GM18867 (cell line): ENCODE results near the gene SGCD.

Experiments used
- ATAC-seq: cut with Tn5 transposase; IDR thresholded peaks from one replicate; pipeline ENCODE4 v1.9.1; 2021; ENCODE audit warnings: mild to moderate bottlenecking, moderate library complexity; ENCODE audit not compliant: unreplicated experiment

The SGCD gene

GRCh38 chr5:156326718-156327259 is at the start of gene SGCD:
Gene SGCD (plus strand): TSS chr5:156327164.
- ATAC-seq = no peak

DNA sequence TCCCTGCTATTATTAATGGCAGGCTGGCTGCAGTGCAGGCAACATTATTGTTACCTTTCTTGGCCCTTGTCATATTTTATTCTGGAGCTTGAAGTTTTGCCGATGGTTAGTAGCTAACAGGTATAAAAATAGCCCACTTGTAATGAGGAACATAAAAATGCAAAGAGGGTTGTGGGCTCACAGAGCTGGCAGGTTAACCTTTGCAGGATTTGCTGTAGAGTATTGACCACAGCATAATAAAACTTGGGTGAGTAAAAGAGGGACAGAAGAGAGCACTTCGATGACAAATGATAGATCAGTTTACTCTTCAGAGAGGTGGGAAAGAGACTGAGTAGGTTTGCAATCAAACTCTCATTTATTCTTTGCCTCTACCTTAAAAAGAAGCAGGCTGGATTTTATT is 49.7 kb upstream of the SGCD start:
- ATAC-seq = no peak

GRCh38 chr5:156295431-156295830 is 31.5 kb upstream of the SGCD start:
- ATAC-seq = no peak

DNA sequence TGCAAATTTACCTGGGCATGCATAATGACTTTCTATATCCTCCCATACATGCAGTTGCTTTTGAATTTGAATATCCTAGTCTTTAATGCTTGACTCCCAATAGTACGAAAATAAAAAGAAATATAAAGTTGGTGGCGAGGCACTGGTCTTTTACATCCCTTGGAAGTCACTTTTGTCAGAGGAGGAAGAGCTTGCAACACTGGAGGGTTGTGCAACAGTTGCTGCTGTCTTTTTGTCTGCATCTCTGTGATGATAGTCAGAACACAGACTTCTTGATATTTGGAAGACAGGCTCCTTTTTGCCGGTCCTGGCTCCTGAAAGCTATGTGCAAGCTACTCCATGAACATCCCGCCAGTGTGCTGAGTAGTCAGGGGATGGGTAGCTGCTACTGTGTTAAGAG is 16.8 kb upstream of the SGCD start:
- no peak for ATAC-seq

- ATAC-seq = no peak
Observed at GRCh38 chr5:156312897-156313694, 13.9 kb upstream of the SGCD start.

GRCh38 chr5:156314416-156314815 is 12.5 kb upstream of the SGCD start:
- no peak for ATAC-seq

DNA sequence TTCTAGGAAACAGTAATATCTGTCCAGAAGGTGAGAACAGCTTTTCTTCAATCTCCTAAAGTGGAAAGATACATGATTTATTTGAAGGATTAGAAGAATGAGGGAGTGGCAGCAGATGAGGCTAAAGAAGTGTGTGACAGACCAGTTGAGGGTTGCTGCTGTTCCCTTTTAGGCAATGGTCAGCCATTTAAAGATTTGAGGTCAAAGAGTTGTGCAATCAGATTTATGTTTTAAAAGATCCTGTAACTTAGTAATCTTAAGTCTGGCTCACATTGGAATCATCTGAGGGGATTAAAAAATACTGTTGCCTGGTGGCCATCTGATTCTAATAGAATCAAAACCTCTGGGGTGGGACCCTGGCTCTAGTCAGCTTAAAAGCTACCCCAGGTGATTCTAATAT is 4.3 kb upstream of the SGCD start:
- ATAC-seq = no peak

- ATAC-seq = no peak
Observed at GRCh38 chr5:156327296-156327695, 332 bp downstream of the SGCD start.

- ATAC-seq = no peak
Observed at GRCh38 chr5:156328161-156328560, 1.2 kb downstream of the SGCD start.

DNA sequence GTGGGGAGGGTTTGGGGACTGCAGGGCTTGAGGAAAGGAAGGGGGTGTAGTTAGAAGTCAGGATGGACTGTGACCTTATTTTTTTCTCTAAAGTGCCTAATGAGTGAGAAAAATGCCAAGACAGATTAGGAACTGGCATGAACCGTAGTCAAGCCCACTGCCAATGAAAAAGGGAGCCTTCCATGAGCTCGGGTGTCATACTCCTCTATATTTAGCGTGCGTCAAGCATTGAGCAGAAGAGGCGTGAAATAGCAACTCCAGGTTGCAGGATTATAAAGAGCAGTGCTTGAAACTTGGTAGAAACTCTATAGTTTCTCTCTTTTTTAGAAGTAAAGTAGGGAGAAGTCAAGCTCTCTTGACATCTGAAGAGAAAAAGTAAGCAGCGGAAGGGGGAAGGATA is 1.8 kb downstream of the SGCD start:
- ATAC-seq = no peak

DNA sequence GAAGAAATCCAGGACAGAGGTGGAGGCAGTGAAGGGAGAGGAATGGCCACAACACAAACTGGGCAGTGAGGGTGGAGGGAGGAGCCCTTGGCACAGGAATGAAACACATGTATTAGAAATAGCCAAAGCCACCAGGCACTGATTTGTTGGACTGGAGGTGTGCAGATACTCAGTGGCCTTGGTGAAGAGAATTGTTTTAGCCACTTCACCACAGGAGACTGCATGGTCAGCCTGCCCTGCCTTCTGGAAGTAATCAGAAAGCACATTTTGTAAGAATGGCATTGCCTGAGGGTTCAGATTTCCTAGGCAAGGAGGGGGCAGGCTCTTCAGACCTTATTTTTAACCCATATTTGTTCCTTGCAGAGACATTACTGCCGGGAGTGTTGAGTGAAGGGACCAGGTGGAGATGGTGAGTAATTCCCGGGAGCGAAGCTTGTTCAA is 2.2 kb downstream of the SGCD start:
- no peak for ATAC-seq

GRCh38 chr5:156330141-156330870 is 3.3 kb downstream of the SGCD start:
- no peak for ATAC-seq

GRCh38 chr5:156331181-156331580 is 4.2 kb downstream of the SGCD start:
- ATAC-seq = no peak

- no peak for ATAC-seq
Observed at GRCh38 chr5:156331845-156332244, 4.9 kb downstream of the SGCD start.

- ATAC-seq = no peak
Observed at GRCh38 chr5:156332245-156332644, 5.3 kb downstream of the SGCD start.

- ATAC-seq = no peak
Observed at GRCh38 chr5:156339139-156339841, 12.3 kb downstream of the SGCD start.

DNA sequence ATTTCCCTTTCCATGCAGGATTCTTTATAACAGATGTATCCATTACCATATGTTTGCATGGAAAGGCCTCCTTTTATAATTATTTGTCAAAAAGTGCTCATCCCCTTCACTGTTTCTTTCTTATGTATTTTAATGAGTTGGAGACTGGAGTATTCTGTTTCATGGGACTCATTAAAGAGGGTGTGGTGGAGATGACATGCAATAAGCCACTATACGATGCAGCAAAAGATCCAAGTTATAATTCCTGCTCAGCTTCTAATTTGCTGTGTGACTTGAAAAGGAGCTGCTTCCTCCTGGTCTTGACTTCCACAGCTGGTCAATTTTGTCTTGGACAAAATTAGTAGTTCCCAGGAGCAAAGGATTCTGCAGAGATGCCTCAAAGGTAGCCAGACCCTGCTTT is 13.9 kb downstream of the SGCD start:
- no peak for ATAC-seq

- no peak for ATAC-seq
Observed at GRCh38 chr5:156350256-156350655, 23.3 kb downstream of the SGCD start.

GRCh38 chr5:156351423-156351822 is 24.5 kb downstream of the SGCD start:
- ATAC-seq = no peak

DNA sequence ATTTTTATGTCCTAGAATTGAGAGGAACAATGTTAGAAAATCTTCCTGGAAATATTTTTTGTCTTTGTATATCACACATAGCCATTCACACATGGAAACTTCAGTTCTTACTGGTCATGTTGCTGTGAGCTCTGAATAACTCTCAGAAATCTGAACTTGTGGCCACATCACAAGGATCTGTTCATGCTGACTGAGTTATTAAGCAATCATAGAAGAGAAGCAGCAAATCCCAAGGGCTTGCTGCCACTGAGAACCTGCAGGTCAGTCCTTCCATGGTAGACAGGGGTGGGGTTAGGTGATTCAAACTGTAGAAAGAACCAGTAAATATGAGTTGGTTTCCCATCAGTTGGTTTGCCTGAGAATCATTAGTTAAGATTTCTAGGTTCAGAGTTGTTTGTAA is 27.6 kb downstream of the SGCD start:
- ATAC-seq = no peak

- no peak for ATAC-seq
Observed at GRCh38 chr5:156356238-156356637, 29.3 kb downstream of the SGCD start.
